Ovary (tissue), 3 donors: ENCODE data around the gene PTPRCAP.

Source experiments
- POLR2A ChIP-seq: fragments of 450-650 bp; IDR thresholded peaks from one replicate; pipeline ENCODE4 v1.6.1; 2017; ENCODE audit warnings: antibody characterized with exemption, mild to moderate bottlenecking, moderate library complexity
- TF ChIP-seq, protein P1 (sequence below), 3 donors: fragments of 450-650 bp in 2 of 3; fragments of 200-600 bp in 1 of 3; IDR thresholded peaks; one replicate each; pipeline versions ENCODE4 v1.5.1 to v1.8.0; 2016 to 2022; ENCODE audit warnings: antibody characterized with exemption in 3 of 3, mild to moderate bottlenecking in 1 of 3
- donor health status: DM: no; HTN: no; CAD: no.

GRCh38 chr11:67458266-67458665 is 20.8 kb upstream of the PTPRCAP start:
- no peak for TF ChIP-seq POLR2A
- TF ChIP-seq, protein P1, sequence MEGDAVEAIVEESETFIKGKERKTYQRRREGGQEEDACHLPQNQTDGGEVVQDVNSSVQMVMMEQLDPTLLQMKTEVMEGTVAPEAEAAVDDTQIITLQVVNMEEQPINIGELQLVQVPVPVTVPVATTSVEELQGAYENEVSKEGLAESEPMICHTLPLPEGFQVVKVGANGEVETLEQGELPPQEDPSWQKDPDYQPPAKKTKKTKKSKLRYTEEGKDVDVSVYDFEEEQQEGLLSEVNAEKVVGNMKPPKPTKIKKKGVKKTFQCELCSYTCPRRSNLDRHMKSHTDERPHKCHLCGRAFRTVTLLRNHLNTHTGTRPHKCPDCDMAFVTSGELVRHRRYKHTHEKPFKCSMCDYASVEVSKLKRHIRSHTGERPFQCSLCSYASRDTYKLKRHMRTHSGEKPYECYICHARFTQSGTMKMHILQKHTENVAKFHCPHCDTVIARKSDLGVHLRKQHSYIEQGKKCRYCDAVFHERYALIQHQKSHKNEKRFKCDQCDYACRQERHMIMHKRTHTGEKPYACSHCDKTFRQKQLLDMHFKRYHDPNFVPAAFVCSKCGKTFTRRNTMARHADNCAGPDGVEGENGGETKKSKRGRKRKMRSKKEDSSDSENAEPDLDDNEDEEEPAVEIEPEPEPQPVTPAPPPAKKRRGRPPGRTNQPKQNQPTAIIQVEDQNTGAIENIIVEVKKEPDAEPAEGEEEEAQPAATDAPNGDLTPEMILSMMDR (IDR thresholded peaks at IDR 0.05): no peak
